HG02943 (cell line): Measurements from ENCODE around the gene RHBDF1.

Experiments used
- ATAC-seq: cut with Tn5 transposase; IDR thresholded peaks from one replicate; pipeline ENCODE4 v1.9.1; 2021; ENCODE audit warnings: mild to moderate bottlenecking, low read depth, moderate library complexity; ENCODE audit not compliant: unreplicated experiment

RHBDF1 gene

DNA sequence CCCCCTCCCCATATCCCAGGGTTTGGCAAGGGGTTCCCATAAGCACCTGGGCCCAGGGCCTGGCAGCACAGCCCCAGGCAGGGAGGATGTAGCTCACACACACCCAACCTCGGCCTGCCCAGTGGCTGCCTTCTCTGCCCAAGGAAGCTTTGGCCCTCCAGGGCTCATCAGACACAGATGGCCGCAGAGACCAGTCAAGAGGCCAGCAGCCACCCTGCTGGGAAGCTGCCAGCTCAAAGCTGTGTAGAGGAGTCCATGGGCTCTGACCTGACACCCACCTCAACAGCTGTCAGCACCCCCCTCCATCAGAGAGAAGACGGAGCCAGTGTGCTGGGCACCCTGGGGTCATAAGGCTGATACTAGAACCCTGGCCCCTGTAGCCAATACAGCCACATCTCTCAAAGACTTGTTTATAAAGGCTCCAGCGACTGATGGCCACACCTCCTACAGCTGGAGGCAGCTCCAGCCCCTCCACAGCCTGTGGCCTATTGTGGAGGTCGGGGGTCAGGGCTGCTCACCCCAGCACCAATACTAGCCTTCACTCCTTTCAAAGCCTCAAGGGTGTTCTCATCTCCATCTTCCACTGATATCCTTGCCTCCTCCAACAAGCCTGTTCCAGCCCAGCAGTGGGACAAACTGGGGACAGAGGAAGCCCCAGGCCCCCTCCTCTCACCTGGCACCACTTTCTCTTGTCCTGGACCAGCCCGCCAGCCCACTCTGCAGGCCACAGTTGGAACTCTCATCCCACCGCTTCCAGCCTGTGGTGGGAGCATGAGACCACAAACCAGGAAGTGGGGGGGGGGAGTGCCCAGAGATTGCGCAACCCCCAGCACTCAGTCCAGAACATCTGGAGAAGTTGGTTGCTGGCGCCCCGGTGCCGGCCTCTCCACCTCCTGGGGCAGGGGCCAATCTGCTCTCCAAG lies 3.4 kb upstream of the RHBDF1 start:
- ATAC-seq, result no peak

DNA sequence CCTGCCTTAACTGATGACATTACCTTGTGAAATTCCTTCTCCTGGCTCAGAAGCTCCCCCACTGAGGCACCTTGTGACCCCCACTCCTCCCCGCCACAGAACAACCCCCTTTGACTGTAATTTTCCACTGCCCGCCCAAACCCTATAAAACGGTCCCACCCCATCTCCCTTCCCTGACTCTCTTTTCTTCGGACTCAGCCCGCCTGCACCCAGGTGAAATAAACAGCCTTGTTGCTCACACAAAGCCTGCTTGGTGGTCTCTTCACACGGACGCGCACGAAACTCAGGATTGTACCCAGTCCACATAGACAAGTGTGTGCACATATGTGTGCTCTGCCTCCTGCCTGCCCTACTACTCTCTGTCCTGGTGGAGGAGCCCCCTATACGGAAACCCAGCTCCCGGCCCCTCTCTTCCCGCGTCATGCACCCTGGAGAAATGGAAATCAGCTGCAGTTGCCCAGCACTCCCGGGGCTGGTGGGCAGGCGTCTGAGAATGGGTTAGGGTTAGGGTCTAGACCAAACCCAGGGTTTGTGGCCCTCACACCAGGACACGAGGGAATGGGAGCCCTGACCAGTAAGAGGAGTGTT lies 2.4 kb upstream of the RHBDF1 start:
- no peak for ATAC-seq

DNA sequence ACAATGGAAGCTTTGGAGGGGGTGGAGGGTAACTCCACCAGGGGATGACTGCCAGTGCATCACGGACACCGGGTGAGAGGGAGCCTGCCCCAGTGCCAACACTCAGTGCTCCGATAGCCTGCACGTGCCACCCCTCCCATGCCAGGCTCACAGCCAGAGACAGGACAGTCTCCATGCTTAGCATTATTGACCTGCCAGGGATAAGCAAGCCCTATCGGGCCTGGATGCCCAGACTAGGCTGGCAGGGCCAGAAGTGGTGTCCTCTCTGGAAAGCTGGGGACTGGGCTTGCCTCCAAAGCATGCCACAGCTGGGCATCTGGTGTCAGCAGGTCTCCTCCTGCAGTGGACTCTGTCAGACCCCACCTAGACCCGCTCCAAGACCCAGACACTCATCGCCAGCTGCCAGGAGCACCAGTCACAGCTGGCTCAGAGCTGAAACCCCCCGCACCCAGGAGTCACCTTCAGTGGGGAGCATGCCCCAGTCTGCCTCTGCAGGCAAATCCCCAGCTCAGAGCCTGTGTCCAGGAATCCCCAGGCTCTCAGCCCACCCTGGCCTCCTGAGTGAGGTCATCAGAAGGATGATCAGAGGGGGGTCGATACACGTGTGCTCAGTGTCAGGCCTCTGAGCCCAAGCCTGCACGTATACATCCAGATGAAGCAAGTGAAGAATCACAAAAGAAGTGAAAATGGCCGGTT lies 1.8 kb upstream of the RHBDF1 start:
- no peak for ATAC-seq

DNA sequence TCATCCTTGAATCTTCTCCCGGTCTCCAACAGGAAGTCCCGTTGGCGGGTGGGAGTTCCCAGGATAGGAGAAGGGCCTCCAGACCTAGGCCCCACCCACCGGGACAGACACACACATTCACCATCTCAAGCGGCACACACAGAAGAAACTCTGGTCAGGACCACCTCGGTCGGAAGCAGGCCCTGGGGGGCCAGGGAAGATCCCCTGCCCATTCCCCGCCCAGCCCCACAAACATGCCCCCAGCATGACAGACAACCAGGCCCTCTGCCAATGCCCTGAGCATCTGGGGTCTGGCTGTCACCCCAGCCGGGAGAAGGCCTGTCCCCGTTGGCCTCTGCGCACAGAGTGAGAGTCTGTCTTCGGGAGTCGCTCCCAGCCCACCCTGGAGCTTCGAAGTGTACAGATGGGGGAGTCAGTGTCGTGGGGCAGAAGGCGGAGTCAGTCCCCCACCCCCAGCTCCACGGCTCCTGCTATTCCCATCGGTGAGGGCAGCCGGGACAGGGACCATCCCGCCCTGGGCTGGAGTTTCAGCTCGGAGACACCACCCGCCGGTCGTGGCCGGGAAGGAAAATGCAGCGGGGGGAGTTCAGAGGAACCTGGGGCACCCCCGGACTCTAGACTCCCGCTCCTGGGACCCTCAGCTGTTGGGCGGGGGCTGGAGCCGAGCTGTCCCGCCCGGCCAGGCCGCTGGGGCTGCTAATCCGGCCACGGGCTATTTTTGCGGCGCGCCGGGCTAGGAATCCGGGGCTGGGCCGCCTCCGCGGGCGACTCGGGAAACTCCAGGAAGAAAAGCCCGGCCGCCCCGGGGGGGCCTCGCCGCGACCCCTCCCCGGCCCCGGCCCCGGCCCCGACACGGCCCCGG lies 660 bp downstream of the RHBDF1 start:
- ATAC-seq, result no peak

DNA sequence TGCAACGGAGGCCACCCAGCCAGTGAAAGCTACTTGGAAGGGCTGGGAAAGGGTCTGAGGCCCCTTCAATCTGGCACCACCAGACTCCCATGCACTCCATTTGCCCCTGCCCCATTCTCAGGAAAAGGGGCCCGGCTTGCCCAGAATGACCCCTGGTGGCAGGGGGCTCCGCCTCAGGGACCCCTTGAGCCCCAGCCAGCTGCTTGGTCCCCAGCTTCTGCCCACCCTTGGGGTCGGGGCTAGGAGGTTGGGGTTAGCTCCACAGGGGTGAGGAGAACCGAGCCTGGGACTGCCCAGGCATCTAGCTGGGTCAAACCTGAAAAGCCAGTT lies 1.3 kb downstream of the RHBDF1 start:
- ATAC-seq, result no peak

DNA sequence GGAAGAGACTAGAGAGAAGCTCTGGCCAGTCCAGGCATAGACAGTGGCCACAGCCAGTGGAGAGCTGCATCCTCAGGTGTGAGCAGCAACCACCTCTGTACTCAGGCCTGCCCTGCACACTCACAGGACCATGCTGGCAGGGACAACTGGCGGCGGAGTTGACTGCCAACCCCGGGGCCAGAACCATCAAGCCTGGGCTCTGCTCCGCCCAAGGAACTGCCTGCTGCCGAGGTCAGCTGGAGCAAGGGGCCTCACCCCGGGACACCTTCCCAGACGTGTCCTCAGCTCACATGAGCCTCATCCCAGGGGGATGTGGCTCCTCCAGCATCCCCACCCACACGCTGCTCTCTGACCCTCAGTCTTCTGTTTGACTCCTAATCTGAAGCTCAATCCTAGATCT lies 3.2 kb downstream of the RHBDF1 start:
- ATAC-seq, result no peak

DNA sequence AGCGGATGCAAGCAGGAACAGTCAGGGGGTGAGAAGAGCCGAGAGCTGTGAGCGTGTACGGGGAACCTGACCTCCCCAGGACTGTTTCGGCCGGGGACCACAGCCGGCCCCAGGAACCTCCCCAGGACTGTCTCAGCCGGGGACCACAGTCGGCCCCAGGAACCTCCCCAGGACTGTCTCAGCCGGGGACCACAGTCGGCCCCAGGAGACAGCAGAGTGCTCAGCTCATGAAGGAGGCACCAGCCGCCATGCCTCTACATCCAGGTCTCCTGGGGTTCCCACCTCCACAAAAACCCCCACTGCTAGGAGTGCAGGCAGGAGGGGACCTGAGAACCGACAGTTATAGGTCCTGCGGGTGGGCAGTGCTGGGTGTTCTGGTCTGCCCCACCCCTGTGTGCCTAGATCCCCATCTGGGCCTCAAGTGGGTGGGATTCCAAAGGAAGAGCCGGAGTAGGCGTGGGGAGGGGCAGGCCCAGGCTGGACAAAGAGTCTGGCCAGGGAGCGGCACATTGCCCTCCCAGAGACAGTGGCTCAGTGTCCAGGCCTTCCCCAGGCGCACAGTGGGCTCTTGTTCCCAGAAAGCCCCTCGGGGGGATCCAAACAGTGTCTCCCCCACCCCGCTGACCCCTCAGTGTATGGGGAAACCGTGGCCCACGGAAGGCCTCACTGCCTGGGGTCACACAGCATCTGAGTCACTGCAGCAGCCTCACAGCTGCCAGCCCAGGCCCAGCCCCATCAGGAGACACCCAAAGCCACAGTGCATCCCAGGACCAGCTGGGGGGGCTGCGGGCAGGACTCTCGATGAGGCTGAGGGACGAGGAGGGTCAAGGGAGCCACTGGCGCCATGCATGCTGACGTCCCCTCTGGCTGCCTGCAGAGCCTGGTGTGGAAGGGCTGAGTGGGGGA lies 4.3 kb downstream of the RHBDF1 start:
- ATAC-seq, result no peak

DNA sequence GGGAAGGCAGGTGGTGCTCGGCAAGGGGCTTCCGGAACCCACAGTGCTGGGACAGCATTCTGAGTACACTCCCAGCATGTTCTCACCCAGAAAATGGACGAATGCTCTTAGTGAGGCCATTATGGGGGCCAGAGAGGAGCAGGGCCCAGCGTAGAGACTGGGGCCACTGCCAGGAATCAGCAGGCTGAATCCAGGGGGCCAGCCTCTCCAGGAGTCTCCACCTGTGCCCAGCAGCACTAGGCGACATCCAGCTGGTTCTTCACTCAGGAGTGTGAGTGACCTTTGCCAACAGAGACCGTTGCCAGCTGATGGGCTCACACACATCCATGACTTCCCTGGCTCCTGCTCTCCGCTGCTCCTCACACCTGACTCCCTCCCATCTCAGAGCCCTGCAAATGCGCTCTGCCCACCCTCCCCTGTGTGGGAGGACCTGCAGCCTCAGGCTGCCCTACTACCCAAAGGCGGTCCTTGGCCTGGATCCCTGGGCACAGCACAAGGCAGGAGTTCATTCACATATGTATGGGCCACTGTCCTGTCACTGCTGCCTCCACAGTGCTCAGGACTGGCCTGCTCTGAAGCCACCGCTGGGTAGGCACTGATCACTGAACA lies 5.1 kb downstream of the RHBDF1 start:
- no peak for ATAC-seq

DNA sequence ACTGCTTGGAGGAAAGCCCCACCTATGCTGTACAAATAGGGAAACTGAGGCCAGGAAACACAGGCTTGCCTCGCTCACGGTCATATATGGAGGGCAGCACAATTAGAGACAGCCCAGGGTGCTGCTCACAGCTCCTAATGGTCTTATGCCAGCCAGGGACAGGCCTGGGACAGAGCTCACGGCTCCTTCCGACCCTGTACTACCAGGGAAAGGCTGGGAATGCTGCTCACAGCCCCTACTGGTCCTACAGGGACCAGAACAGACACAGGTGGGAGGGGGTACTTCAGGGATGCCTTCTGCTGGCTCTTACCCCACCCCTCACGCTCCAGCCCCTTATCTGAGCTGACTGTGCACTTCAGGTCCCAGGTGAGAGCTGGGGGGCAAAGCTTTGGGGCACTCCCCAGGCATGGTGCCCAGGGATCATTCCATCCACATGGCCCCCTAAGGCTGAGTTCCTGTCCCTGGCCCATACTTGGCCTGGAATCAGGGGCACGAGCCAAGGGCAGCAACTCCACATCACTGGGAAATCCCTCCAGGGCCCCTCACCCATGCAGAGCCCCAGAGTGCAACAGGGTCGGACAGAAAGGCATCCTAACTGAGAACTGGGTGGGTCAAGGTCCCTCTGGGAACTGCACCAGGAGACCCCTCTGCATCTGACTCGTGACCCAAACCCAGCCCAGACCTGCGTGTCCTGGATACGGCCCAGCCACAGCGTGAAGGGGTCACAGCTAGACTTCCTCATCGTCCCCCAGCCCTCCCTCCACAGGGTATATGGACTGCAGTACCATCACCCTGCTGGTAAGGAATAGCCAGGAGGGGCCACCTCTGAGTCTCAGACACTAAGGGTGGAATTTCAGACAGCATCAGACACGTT lies 5.9 kb downstream of the RHBDF1 start:
- ATAC-seq, result no peak

DNA sequence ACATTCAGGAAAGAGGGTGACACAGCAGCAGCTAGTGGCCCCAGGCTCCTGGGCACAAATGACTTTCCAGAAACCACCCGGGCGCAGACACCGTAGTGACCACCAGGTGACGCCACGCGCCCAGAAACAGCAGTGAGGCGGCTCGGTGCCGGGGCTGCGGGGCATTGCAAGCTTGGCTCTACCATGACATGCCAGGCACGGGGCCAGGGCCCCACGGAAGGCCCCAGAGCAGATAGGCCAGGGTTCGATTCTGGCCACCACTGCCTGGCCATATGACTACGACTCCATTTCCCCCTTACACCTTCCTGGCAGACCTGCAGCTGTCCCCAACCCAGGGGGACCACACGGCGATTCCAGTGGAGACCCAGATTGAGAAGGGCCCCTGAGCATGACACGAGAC lies 6.7 kb downstream of the RHBDF1 start:
- ATAC-seq, result no peak

DNA sequence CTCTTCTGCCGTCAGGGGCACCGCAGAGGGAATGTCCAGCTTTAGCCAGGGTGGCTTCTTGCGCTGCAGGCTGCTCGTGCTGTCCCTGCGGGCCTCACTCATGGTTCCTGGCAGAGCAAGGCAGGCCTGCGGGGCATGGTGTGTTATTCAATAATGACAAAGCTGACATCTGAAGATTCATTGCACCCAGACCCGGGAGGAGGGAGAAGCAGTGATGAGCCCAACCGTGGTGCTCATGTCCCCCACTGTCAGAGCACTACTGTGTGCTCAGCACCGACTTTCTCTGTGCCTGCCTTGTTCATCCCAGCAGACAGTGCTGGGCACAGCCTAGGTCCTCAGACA lies 7.5 kb downstream of the RHBDF1 start:
- no peak for ATAC-seq

DNA sequence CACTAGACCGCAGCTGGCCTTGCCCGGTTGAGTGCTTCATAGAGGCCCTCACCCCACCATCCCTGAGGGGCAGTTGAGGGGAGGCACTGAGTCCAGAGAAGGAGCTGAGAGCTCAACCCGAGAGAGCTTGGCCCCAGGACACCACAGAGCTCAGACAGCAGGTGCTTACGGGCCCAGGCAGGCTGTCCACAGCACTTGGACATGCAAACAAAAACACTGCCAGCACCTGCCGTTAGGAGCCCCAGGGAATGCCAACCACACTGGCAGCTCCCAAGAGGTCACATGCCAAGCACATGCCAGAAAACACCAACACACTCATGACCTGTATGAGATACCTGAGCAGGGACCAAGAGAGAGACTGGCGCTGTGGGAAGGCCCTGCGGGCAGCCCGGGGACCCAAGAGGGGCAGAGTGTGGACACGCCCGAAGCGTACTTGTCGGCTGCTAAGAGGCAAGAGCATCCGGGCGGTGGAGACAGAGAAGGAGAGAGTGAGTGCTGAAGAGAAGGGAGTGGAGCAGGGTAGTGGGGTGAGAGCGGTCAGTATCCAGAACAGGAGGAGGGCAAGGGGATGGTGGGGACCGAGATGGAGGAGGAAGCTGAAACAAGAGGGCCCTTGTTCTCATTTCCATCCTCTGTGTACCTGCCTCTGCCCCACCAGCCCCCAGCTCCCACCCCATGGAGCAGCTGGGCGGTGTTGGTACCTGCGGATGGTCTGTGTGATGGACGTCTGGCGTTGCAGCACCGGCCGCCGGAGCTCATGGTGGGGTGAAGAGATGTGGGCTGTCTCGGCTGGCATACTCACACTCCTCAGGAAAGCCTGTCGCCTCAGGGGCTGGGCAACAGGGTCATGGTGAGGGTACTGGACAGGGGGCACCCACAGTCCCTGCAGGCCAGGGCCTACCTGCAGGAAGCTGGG lies 8.2 kb downstream of the RHBDF1 start:
- no peak for ATAC-seq

DNA sequence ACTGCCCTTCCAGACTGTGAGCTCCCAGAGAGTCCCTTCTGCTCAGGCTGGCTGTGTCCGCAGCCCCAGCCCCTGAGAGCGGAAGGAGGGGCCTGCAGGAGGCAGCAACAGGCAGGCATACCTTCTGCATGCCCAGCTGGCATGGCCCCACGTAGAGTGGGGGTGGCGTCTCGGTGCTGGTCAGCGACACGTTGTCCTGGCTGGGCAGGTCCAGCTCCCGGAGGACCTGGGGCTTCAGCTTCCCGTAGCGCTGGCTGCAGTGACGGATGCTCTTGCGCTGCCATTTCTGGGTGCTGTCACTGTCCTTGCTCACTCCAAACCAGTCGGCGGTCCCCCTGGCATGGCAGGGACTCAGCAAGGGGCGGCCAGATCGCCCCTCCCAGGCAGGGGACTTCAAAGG lies 9.0 kb downstream of the RHBDF1 start:
- no peak for ATAC-seq

DNA sequence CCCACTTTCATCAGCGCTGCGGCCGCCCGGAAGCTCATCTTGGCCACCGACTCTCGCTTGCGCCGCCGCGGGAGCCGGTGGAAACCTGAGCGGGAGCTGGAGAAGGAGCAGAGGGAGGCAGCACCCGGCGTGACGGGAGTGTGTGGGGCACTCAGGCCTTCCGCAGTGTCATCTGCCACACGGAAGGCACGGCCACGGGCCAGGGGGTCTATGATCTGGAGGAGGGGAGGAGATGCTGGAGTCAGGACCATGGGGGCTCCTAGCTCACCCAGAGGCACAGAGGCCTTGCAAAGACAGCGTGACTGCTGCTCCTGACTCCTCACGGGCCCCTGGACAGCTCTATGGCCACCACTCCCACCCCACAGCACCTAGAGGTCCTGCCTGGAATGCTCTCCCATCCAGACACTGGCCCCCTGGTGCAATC lies 9.5 kb downstream of the RHBDF1 start:
- no peak for ATAC-seq

DNA sequence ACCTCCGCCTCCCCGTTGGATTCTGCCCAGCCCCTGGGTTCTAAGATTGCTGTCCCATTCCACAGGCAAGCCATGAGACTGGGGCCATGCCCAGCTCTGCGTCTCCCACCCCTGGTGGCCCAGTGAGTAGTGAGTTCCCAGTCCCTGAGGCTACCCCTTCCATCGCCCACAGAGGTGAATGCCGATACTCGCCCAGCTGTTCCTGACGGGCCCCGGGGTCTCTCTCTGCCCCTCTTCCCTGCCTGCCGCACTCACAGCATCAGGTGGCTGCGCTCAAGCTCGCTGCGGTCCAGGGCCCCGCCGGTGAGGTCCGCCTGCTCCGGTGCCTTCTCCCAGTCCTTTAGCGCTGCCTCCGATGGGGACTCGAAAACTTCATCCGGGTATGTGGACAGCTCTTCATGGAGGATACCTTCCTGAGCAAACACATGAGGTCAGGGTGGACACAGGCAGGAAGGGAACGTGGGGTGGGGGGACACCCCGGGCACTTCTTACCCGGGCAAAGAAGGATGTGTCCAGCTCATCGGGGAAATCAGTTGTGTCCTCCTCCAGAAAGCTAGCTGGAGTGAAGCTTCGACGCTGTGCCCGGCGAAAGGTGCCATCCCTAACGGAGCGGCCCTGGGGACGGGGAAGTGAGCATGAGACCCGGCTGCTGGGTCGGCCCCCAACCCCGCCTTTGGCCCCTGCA lies 10.0 kb downstream of the RHBDF1 start:
- ATAC-seq, result no peak

DNA sequence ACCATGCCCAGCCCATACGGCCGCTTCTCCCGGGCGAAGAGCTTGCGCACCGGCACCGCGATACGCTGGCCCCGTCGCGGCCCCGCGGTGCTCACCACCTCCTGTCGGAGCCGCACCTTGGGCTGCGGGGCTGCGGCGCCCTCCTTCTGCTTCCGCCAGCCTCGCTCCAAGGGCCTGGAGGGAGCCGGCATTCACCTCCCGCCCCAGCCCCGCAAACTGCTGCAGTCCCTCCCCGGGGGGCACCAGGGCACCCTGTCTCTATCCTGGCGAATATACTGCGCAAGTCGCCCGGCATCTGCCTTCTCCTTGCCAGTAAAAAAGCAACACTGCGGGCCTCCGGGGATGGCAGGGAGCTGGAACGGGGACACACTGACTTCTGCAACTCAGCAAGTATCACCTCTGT lies 10.6 kb downstream of the RHBDF1 start:
- ATAC-seq, result no peak
